GM19099 (cell line): ENCODE results near the gene UBE2E1.

Source experiments
- POLR2A ChIP-seq: IDR thresholded peaks from 3 replicates; pipeline ENCODE4 v1.6.1; 2011; ENCODE audit warnings: low read depth; ENCODE audit not compliant: insufficient read length; ENCODE audit errors: extremely low read depth

Gene UBE2E1

GRCh38 chr3:23824699-23825444 is 19.1 kb downstream of the UBE2E1 start:
- no peak for TF ChIP-seq POLR2A

- no peak for TF ChIP-seq POLR2A
Observed at GRCh38 chr3:23825802-23826201, 20.0 kb downstream of the UBE2E1 start.

GRCh38 chr3:23826382-23827064 is 20.8 kb downstream of the UBE2E1 start:
- TF ChIP-seq POLR2A, result no peak

GRCh38 chr3:23829242-23829934 is 23.6 kb downstream of the UBE2E1 start:
- no peak for TF ChIP-seq POLR2A

GRCh38 chr3:23830869-23831484 is 25.2 kb downstream of the UBE2E1 start:
- TF ChIP-seq POLR2A, result no peak

GRCh38 chr3:23831517-23832394 is 26.0 kb downstream of the UBE2E1 start:
- no peak for TF ChIP-seq POLR2A

- no peak for TF ChIP-seq POLR2A
Observed at GRCh38 chr3:23832523-23832922, 26.8 kb downstream of the UBE2E1 start.

- no peak for TF ChIP-seq POLR2A
Observed at GRCh38 chr3:23834082-23834870, 28.5 kb downstream of the UBE2E1 start.

GRCh38 chr3:23835087-23835486 is 29.3 kb downstream of the UBE2E1 start:
- TF ChIP-seq POLR2A, result no peak

GRCh38 chr3:23835802-23836201 is 30.0 kb downstream of the UBE2E1 start:
- TF ChIP-seq POLR2A, result no peak

GRCh38 chr3:23836536-23837230 is 30.9 kb downstream of the UBE2E1 start:
- TF ChIP-seq POLR2A, result no peak

- TF ChIP-seq POLR2A, result no peak
Observed at GRCh38 chr3:23837286-23837685, 31.5 kb downstream of the UBE2E1 start.

GRCh38 chr3:23837691-23838090 is 31.9 kb downstream of the UBE2E1 start:
- TF ChIP-seq POLR2A, result no peak

GRCh38 chr3:23840521-23840920 is 34.8 kb downstream of the UBE2E1 start:
- TF ChIP-seq POLR2A, result no peak

- TF ChIP-seq POLR2A, result no peak
Observed at GRCh38 chr3:23843869-23844268, 38.1 kb downstream of the UBE2E1 start.
